HepG2 (cell line): ENCODE measurements around the gene EPC2. TPM values are rescaled to one million over a fixed set of nuclear protein-coding genes. Genes with fewer than 3 reads are reported as not detected.

ENCODE experiments used
- ADNP ChIP-seq: sonication (generic); formaldehyde crosslinking; IDR thresholded peaks from 2 replicates; pipeline ENCODE4 v1.4.0; 2020; ENCODE audit warnings: missing genetic modification reagents
- CBX1 ChIP-seq: IDR thresholded peaks from one replicate; pipeline ENCODE4 v1.6.1; 2016; ENCODE audit warnings: antibody characterized with exemption, low read depth
- FOXJ3 ChIP-seq: sonication (generic); formaldehyde crosslinking; IDR thresholded peaks from 2 replicates; pipeline ENCODE4 v1.4.0; 2020; ENCODE audit warnings: missing genetic modification reagents, mild to moderate bottlenecking, borderline replicate concordance
- FOXO1 ChIP-seq: sonication (generic); formaldehyde crosslinking; IDR thresholded peaks from 2 replicates; pipeline ENCODE4 v1.4.0; 2020; ENCODE audit warnings: missing genetic modification reagents
- GABPB1 ChIP-seq: IDR thresholded peaks from 2 replicates; pipeline ENCODE4 v1.6.1; 2016; ENCODE audit warnings: mild to moderate bottlenecking, missing genetic modification reagents, moderate library complexity, missing compliant biosample characterization
- HNRNPUL1 ChIP-seq: fragments of 200-400 bp; formaldehyde crosslinking; IDR thresholded peaks from 2 replicates; pipeline ENCODE4 v1.6.1; 2017; ENCODE audit warnings: low read depth, mild to moderate bottlenecking, low read length, moderate library complexity
- HOXA9 ChIP-seq: sonication (generic); formaldehyde crosslinking; IDR thresholded peaks from 2 replicates; pipeline ENCODE4 v1.8.1; 2022; ENCODE audit warnings: missing genetic modification reagents, mild to moderate bottlenecking, moderate library complexity, borderline replicate concordance
- IRF2 ChIP-seq: IDR thresholded peaks from 2 replicates; pipeline ENCODE4 v1.6.1; 2018; ENCODE audit warnings: missing genetic modification reagents, missing compliant biosample characterization
- NFRKB ChIP-seq: fragments of 450-650 bp; IDR thresholded peaks from 2 replicates; pipeline ENCODE4 v1.6.1; 2017
- SAFB2 ChIP-seq: sonication (generic); formaldehyde crosslinking; IDR thresholded peaks from 2 replicates; pipeline ENCODE4 v1.5.1; 2020; ENCODE audit warnings: missing genetic modification reagents, low read depth, mild to moderate bottlenecking, borderline replicate concordance
- TBL1XR1 ChIP-seq: fragments of 150-350 bp; IDR thresholded peaks from 2 replicates; pipeline ENCODE4 v1.6.1; 2014; ENCODE audit warnings: borderline replicate concordance, low read length; ENCODE audit not compliant: partially characterized antibody
- ZFP41 ChIP-seq: sonication (generic); formaldehyde crosslinking; IDR thresholded peaks from 2 replicates; pipeline ENCODE4 v1.4.0; 2020; ENCODE audit warnings: mild to moderate bottlenecking, missing genetic modification reagents, borderline replicate concordance
- ZKSCAN8 ChIP-seq: IDR thresholded peaks from 2 replicates; pipeline ENCODE4 v1.6.1; 2016; ENCODE audit warnings: borderline replicate concordance, missing genetic modification reagents, missing compliant biosample characterization
- ZNF124 ChIP-seq: sonication (generic); formaldehyde crosslinking; IDR thresholded peaks from 2 replicates; pipeline ENCODE4 v1.4.0; 2020; ENCODE audit warnings: missing genetic modification reagents
- ZNF24 ChIP-seq: fragments of 450-650 bp; IDR thresholded peaks from 2 replicates; pipeline ENCODE4 v1.6.1; 2017; ENCODE audit warnings: antibody characterized with exemption, mild to moderate bottlenecking
- ZNF430 ChIP-seq: sonication (generic); formaldehyde crosslinking; IDR thresholded peaks from 2 replicates; pipeline ENCODE4 v1.9.0; 2021; ENCODE audit warnings: mild to moderate bottlenecking, missing genetic modification reagents
- ZNF501 ChIP-seq: sonication (generic); formaldehyde crosslinking; IDR thresholded peaks from 2 replicates; pipeline ENCODE4 v1.5.1; 2020; ENCODE audit warnings: mild to moderate bottlenecking, moderate library complexity, missing genetic modification reagents
- polyA plus RNA-seq, 8 experiments: library from polyadenylated mRNA; depleted of rRNA in 3 of 8; stranded (reverse) in 7 of 8; unstranded in 1 of 8; fragments of >200 nt; fragmentation: Illumina TruSeq in 4 of 8; extraction: Trizol in 4 of 8; gene quantifications; 2 replicates each; pipeline versions ENCODE4 v1.2.1 to v1.2.3, GENCODE V29; 2011 to 2016; ENCODE audit warnings: low read depth in 4 of 8, missing spikeins in 1 of 8, mixed read lengths in 1 of 8; ENCODE audit not compliant: insufficient read depth in 1 of 8
- total RNA-seq, 5 experiments: library from RNA; depleted of rRNA; stranded (reverse); fragments of >200 nt; fragmentation: Illumina TruSeq; extraction: Trizol; gene quantifications; 2 replicates each; pipeline ENCODE4 v1.2.3, GENCODE V29; 2016; ENCODE audit warnings: low read depth in 1 of 5
- TF ChIP-seq, protein P1 (sequence below): sonication (generic); formaldehyde crosslinking; conservative IDR thresholded peaks from 2 replicates; pipeline ENCODE4 v1.4.0; 2020; ENCODE audit warnings: missing genetic modification reagents
- TF ChIP-seq, protein P2 (sequence below): sonication (generic); formaldehyde crosslinking; IDR thresholded peaks from 2 replicates; pipeline ENCODE4 v1.4.0; 2020; ENCODE audit warnings: missing genetic modification reagents
- TF ChIP-seq, protein P3 (sequence below): sonication (generic); formaldehyde crosslinking; IDR thresholded peaks from 2 replicates; pipeline ENCODE4 v1.8.0; 2022; ENCODE audit warnings: mild to moderate bottlenecking, missing genetic modification reagents, borderline replicate concordance
- TF ChIP-seq, protein P4 (sequence below): sonication (generic); formaldehyde crosslinking; IDR thresholded peaks from 2 replicates; pipeline ENCODE4 v1.4.0; 2020; ENCODE audit warnings: missing genetic modification reagents, borderline replicate concordance
- TF ChIP-seq, protein P5 (sequence below): IDR thresholded peaks from 2 replicates; pipeline ENCODE4 v1.6.1; 2016; ENCODE audit warnings: low read depth
- TF ChIP-seq, protein P6 (sequence below): sonication (generic); formaldehyde crosslinking; IDR thresholded peaks from 2 replicates; pipeline ENCODE4 v1.4.0; 2020; ENCODE audit warnings: mild to moderate bottlenecking, missing genetic modification reagents

EPC2 gene
- total and polyA plus RNA-seq, 2 of the 13 experiments (the other 11 are each of a cell fraction or from before 2014, with no cell fraction given) = 20.5 to 22.0 TPM

DNA sequence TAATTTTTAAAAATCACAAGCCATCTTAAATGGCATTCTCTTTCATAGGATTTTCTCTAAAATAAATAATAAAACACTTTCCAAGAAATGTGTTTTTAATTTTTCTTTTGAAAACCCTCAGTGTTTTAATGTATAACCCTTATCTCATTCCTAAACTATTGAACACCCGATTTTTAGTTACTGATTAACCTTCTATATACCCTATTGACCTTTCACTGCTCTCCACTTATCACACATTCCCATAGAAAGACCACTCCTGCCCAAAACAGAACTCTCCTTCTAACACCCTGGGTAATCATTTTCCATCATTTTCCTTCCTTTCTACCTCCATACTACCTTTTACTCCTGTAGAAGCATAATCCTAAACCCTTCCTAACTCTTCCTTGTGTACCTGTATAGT, 102.4 kb downstream of the EPC2 start (continued):
- TF ChIP-seq ZFP41 (CRISPR knock-in tag) (no peak), ZNF24 (no peak), ZNF501 (no peak), SAFB2 (no peak), ZNF124 (CRISPR knock-in tag) (no peak), NFRKB (no peak), HNRNPUL1 (peak; percentile 78; the same call in 1 of the 2 replicates), CBX1 (no peak), ZKSCAN8 (CRISPR knock-in tag) (no peak), ADNP (CRISPR knock-in tag) (no peak), IRF2 (CRISPR knock-in tag) (no peak), FOXO1 (CRISPR knock-in tag) (no peak), ZNF430 (CRISPR knock-in tag) (no peak), FOXJ3 (no peak), GABPB1 (CRISPR knock-in tag) (no peak), TBL1XR1 (no peak), HOXA9 (CRISPR knock-in tag) (no peak)
- TF ChIP-seq, protein P1, sequence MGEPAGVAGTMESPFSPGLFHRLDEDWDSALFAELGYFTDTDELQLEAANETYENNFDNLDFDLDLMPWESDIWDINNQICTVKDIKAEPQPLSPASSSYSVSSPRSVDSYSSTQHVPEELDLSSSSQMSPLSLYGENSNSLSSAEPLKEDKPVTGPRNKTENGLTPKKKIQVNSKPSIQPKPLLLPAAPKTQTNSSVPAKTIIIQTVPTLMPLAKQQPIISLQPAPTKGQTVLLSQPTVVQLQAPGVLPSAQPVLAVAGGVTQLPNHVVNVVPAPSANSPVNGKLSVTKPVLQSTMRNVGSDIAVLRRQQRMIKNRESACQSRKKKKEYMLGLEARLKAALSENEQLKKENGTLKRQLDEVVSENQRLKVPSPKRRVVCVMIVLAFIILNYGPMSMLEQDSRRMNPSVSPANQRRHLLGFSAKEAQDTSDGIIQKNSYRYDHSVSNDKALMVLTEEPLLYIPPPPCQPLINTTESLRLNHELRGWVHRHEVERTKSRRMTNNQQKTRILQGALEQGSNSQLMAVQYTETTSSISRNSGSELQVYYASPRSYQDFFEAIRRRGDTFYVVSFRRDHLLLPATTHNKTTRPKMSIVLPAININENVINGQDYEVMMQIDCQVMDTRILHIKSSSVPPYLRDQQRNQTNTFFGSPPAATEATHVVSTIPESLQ (CRISPR knock-in tag) = no peak
- TF ChIP-seq, protein P2, sequence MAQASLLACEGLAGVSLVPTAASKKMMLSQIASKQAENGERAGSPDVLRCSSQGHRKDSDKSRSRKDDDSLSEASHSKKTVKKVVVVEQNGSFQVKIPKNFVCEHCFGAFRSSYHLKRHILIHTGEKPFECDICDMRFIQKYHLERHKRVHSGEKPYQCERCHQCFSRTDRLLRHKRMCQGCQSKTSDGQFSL = no peak
- TF ChIP-seq, protein P3, sequence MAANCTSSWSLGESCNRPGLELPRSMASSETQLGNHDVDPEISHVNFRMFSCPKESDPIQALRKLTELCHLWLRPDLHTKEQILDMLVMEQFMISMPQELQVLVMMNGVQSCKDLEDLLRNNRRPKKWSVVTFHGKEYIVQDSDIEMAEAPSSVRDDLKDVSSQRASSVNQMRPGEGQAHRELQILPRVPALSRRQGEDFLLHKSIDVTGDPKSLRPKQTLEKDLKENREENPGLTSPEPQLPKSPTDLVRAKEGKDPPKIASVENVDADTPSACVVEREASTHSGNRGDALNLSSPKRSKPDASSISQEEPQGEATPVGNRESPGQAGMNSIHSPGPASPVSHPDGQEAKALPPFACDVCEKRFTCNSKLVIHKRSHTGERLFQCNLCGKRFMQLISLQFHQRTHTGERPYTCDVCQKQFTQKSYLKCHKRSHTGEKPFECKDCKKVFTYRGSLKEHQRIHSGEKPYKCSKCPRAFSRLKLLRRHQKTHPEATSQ (CRISPR knock-in tag) = no peak
- TF ChIP-seq, protein P4, sequence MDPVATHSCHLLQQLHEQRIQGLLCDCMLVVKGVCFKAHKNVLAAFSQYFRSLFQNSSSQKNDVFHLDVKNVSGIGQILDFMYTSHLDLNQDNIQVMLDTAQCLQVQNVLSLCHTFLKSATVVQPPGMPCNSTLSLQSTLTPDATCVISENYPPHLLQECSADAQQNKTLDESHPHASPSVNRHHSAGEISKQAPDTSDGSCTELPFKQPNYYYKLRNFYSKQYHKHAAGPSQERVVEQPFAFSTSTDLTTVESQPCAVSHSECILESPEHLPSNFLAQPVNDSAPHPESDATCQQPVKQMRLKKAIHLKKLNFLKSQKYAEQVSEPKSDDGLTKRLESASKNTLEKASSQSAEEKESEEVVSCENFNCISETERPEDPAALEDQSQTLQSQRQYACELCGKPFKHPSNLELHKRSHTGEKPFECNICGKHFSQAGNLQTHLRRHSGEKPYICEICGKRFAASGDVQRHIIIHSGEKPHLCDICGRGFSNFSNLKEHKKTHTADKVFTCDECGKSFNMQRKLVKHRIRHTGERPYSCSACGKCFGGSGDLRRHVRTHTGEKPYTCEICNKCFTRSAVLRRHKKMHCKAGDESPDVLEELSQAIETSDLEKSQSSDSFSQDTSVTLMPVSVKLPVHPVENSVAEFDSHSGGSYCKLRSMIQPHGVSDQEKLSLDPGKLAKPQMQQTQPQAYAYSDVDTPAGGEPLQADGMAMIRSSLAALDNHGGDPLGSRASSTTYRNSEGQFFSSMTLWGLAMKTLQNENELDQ (CRISPR knock-in tag) = no peak
- TF ChIP-seq, protein P5, sequence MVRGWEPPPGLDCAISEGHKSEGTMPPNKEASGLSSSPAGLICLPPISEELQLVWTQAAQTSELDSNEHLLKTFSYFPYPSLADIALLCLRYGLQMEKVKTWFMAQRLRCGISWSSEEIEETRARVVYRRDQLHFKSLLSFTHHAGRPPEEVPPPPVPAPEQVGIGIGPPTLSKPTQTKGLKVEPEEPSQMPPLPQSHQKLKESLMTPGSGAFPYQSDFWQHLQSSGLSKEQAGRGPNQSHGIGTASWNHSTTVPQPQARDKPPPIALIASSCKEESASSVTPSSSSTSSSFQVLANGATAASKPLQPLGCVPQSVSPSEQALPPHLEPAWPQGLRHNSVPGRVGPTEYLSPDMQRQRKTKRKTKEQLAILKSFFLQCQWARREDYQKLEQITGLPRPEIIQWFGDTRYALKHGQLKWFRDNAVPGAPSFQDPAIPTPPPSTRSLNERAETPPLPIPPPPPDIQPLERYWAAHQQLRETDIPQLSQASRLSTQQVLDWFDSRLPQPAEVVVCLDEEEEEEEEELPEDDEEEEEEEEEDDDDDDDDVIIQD (CRISPR knock-in tag) = peak; percentile 95
- TF ChIP-seq, protein P6, sequence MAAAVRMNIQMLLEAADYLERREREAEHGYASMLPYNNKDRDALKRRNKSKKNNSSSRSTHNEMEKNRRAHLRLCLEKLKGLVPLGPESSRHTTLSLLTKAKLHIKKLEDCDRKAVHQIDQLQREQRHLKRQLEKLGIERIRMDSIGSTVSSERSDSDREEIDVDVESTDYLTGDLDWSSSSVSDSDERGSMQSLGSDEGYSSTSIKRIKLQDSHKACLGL (CRISPR knock-in tag) = no peak
